Measurements from ENCODE around the gene RPS6KB2.
"Not testable (repeated sequence)": the region's sequence is repeated elsewhere in the genome, so short reads cannot be mapped to it uniquely, and the experiment has no call there.

Gene RPS6KB2

GRCh38 chr11:67442504-67443404 lies 14.5 kb downstream of the RPS6KB2 start:
- DNase-seq (ENCODE audit: low read depth), result no peak

- DNase-seq (ENCODE audit: low read depth), result no peak
These were observed 17.2 kb downstream of the RPS6KB2 start for GRCh38 chr11:67445515-67445914.

- DNase-seq (ENCODE audit: low read depth), result no peak
These were observed 19.9 kb downstream of the RPS6KB2 start for GRCh38 chr11:67448220-67448609.

GRCh38 chr11:67449116-67449844 lies 21.0 kb downstream of the RPS6KB2 start:
- DNase-seq (ENCODE audit: low read depth), result no peak

GRCh38 chr11:67450796-67451657 lies 22.7 kb downstream of the RPS6KB2 start:
- DNase-seq (ENCODE audit: low read depth), result no peak

- no peak for DNase-seq (ENCODE audit: low read depth)
These were observed 23.3 kb downstream of the RPS6KB2 start for GRCh38 chr11:67451658-67451976.

- DNase-seq (ENCODE audit: low read depth), result no peak
These were observed 24.1 kb downstream of the RPS6KB2 start, which contains the start of gene GPR152 for GRCh38 chr11:67452141-67452952. GPR152 (minus strand) TSS chr11:67452729; CDS start chr11:67452724, 5 bp downstream.

GRCh38 chr11:67453816-67454732 lies 25.8 kb downstream of the RPS6KB2 start:
- DNase-seq (ENCODE audit: low read depth), result no peak

GRCh38 chr11:67455054-67455453 lies 26.8 kb downstream of the RPS6KB2 start, which contains the start of gene CABP4:
CABP4 (plus strand) TSS chr11:67455354; CDS start chr11:67455424, 70 bp downstream.
- no peak for DNase-seq (ENCODE audit: low read depth)

GRCh38 chr11:67456068-67456705 lies 27.9 kb downstream of the RPS6KB2 start:
- DNase-seq (ENCODE audit: low read depth), result no peak

GRCh38 chr11:67457453-67457852 lies 29.2 kb downstream of the RPS6KB2 start:
- no peak for DNase-seq (ENCODE audit: low read depth)

- DNase-seq (ENCODE audit: low read depth), result no peak
These were observed 30.0 kb downstream of the RPS6KB2 start for GRCh38 chr11:67458266-67458665.

- no peak for DNase-seq (ENCODE audit: low read depth)
These were observed 34.9 kb downstream of the RPS6KB2 start for GRCh38 chr11:67463186-67463585.

- DNase-seq (ENCODE audit: low read depth), result no peak
These were observed 35.6 kb downstream of the RPS6KB2 start for GRCh38 chr11:67463680-67464410.

- peak; percentile 90 for DNase-seq (ENCODE audit: low read depth)
These were observed 36.3 kb downstream of the RPS6KB2 start for GRCh38 chr11:67464411-67465188.

GRCh38 chr11:67465189-67465510 lies 36.9 kb downstream of the RPS6KB2 start:
- DNase-seq (ENCODE audit: low read depth), result no peak

GRCh38 chr11:67465530-67465929 lies 37.2 kb downstream of the RPS6KB2 start:
- DNase-seq (ENCODE audit: low read depth), result not testable (repeated sequence)

GRCh38 chr11:67466367-67466766 lies 38.1 kb downstream of the RPS6KB2 start:
- DNase-seq (ENCODE audit: low read depth), result no peak

Data from activated gamma-delta T cell treated with anti-CD3 and anti-CD28 coated beads, Interleukin-2, amount 50 U/mL, for 16 hours (primary cell).